ENCODE measurements around the gene HELZ2.
A peak's percentile ranks its signal among the peaks of the same experiment; 100 is the strongest.

HELZ2 gene

GRCh38 chr20:63534831-63535651, 39.0 kb downstream of the HELZ2 start (continued):
- TF ChIP-seq ZFHX2 (tag by site-specific recombination; conservative IDR thresholded peaks at IDR 0.05), result peak; percentile 19; the same call in 1 of the 2 replicates
- TF ChIP-seq ELK4 (IDR thresholded peaks at IDR 0.05; ENCODE audit: borderline replicate concordance, low read depth, low read length), result no peak
- no peak for TF ChIP-seq KLF8 (tag by site-specific recombination; IDR thresholded peaks at IDR 0.05)
- TF ChIP-seq ZNF610 (tag by site-specific recombination; IDR thresholded peaks at IDR 0.05; ENCODE audit: borderline replicate concordance), result no peak
- no peak for TF ChIP-seq ZBTB8A (tag by site-specific recombination; IDR thresholded peaks at IDR 0.05)
- no peak for TF ChIP-seq ZNF677 (tag by site-specific recombination; IDR thresholded peaks at IDR 0.05)
- TF ChIP-seq BCL11A (tag by site-specific recombination; IDR thresholded peaks at IDR 0.05; ENCODE audit: low read depth), result peak; percentile 63; the same call in 1 of the 2 replicates
- TF ChIP-seq ZFP3 (tag by site-specific recombination; IDR thresholded peaks at IDR 0.05; ENCODE audit: low read depth), result no peak
- TF ChIP-seq ZNF692 (tag by site-specific recombination; IDR thresholded peaks at IDR 0.05), result peak; percentile 59
- no peak for TF ChIP-seq ZBTB48 (tag by site-specific recombination; IDR thresholded peaks at IDR 0.05)
- peak; percentile 34; the same call in 1 of the 2 replicates for TF ChIP-seq ZSCAN4 (tag by site-specific recombination; IDR thresholded peaks at IDR 0.05)
- no peak for TF ChIP-seq RBAK (tag by site-specific recombination; IDR thresholded peaks at IDR 0.05)
- peak; percentile 33; the same call in 1 of the 2 replicates for TF ChIP-seq PATZ1 (tag by site-specific recombination; IDR thresholded peaks at IDR 0.05)

- Histone ChIP-seq H3K27ac (ENCODE audit: extremely low read depth, low read depth, low read length) (no peak overlapping the region), H3K4me3 (ENCODE audit: low read depth, low read length) (no peak overlapping the region), H3K36me3 (ENCODE audit: control insufficient read depth in 2 of 2, insufficient read depth in 1 of 2, low read length in 2 of 2) (no peaks in the 10 kb centered on the region), H3K9me3 (ENCODE audit: control insufficient read depth, insufficient read depth, low read depth, low read length) (no peaks in the 10 kb centered on the region), H3K4me1 (ENCODE audit: control insufficient read depth, insufficient read depth, low read length) (no peaks in the 10 kb centered on the region)
- POLR2A ChIA-PET, result interaction anchor here (1.4 kb wide), 1 partner anchor 10 kb away, joined by 3 read pairs; no protein-coding TSS in a partner anchor
- CTCF ChIA-PET, result interaction anchor here (0.6 kb wide), 1 partner anchor 13 kb away, joined by 3 read pairs; no protein-coding TSS in a partner anchor
- TF ChIP-seq PRDM4 (tag by site-specific recombination; IDR thresholded peaks at IDR 0.05) (no peak), ZNF23 (tag by site-specific recombination; IDR thresholded peaks at IDR 0.05; ENCODE audit: borderline replicate concordance) (no peak), ZNF423 (tag by site-specific recombination; IDR thresholded peaks at IDR 0.05) (peak; percentile 77), SALL2 (tag by site-specific recombination; IDR thresholded peaks at IDR 0.05; ENCODE audit: borderline replicate concordance) (no peak), ZBTB10 (tag by site-specific recombination; IDR thresholded peaks at IDR 0.05) (0 out of 2 replicates have a peak, but pooled peaks have one; percentile 32), ZNF335 (tag by site-specific recombination; conservative IDR thresholded peaks at IDR 0.05) (no peak), TSHZ1 (tag by site-specific recombination; IDR thresholded peaks at IDR 0.05; ENCODE audit: borderline replicate concordance) (no peak)
Observed at GRCh38 chr20:63534427-63534830, 39.6 kb downstream of the HELZ2 start.

Measured in HEK293 (cell line).